ENCODE results near the gene RAD23A. TPM values are rescaled to one million over a fixed set of nuclear protein-coding genes. Genes with fewer than 3 reads are reported as not detected.

RAD23A gene
- total RNA-seq, 4 donors from 2014 or later, result 133 to 219 (median 158) TPM

DNA sequence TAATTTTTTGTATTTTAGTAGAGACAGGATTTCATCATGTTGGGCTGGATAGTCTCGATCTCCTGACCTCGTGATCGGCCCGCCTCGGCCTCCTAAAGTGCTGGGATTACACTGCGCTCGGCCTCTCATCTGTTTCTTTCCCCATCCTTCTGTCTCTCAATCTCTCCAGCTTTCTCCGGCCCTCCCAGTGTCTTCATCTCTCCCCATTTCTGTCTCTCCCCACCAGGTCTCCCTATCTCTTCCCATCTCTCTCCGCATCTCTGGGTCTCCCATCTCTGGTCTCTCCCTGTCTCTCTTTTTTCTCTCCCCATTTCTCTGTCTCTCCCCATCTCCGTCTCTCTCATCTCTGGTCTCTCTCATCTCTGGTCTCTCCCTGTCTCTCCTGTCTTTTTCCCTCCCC is 37.4 kb downstream of the RAD23A start:
- H3K9me3 ChIP-seq, result no peaks in the 10 kb centered on the region
- peak overlapping the region in 1 of 2 donors; percentile 40 for H3K4me3 ChIP-seq
- peaks cover 0 to 29% (median 0%) of the 10 kb centered on the region in 3 donors for H3K4me1 ChIP-seq
- no peak for TF ChIP-seq EP300 (IDR thresholded peaks at IDR 0.05)
- no peak for TF ChIP-seq POLR2A (IDR thresholded peaks at IDR 0.05)
- no peak for TF ChIP-seq POLR2AphosphoS5 (IDR thresholded peaks at IDR 0.05)
- TF ChIP-seq, protein P1, sequence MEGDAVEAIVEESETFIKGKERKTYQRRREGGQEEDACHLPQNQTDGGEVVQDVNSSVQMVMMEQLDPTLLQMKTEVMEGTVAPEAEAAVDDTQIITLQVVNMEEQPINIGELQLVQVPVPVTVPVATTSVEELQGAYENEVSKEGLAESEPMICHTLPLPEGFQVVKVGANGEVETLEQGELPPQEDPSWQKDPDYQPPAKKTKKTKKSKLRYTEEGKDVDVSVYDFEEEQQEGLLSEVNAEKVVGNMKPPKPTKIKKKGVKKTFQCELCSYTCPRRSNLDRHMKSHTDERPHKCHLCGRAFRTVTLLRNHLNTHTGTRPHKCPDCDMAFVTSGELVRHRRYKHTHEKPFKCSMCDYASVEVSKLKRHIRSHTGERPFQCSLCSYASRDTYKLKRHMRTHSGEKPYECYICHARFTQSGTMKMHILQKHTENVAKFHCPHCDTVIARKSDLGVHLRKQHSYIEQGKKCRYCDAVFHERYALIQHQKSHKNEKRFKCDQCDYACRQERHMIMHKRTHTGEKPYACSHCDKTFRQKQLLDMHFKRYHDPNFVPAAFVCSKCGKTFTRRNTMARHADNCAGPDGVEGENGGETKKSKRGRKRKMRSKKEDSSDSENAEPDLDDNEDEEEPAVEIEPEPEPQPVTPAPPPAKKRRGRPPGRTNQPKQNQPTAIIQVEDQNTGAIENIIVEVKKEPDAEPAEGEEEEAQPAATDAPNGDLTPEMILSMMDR (IDR thresholded peaks at IDR 0.05), result no peak
- H3K27ac ChIP-seq, result peak overlapping the region in 1 of 4 donors; percentile 40
- H3K36me3 ChIP-seq, result no peaks in the 10 kb centered on the region
- no peak for ATAC-seq
- H3K27me3 ChIP-seq, result no peaks in the 10 kb centered on the region
- WGBS, 2 donors (ENCODE audit: low coverage in 1 of 2), result 51 to 83% methylated on average over 1 to 10 of the region's 10 CpGs

DNA sequence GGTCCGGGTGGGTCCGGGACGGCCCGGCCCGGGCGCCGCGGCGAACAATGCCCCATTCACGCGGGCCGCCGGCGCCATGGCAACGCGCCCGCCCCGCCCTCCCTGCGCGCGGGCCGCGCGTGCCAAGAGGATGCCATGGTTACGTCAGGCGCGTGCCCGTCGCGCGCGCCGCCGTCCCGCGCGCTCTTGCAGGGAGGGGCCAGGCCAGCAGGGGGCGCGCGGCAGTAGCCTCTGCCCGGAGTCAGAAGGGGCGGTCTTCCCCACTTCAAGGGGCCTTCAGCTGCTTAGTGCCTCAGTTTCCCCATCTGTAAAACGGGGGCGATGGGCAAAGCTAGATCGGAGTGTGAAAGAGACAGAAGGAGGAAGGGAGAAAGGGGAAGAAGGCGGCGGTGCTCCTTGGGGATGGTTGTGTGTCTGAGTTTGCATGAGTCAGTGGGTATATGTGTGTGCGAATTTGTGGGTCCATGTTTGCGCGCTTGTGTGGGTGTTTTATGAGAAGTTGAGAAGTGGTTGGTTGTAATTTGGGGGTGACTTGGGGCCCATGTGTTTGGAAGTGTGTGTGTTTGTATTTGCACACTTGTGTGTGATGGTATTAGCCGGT is 38.0 kb downstream of the RAD23A start:
- peak; percentile 88 for ATAC-seq
- peaks cover 0 to 28% (median 0%) of the 10 kb centered on the region in 3 donors for H3K4me1 ChIP-seq
- H3K4me3 ChIP-seq, result peak overlapping the region in 1 of 2 donors; percentile 40
- WGBS, 2 donors (ENCODE audit: low coverage in 1 of 2), result 43% methylated on average over 9 of the region's 51 CpGs; no CpG with 5 or more reads in 1 of the 2 donors
- no peaks in the 10 kb centered on the region for H3K36me3 ChIP-seq
- H3K9me3 ChIP-seq, result no peaks in the 10 kb centered on the region
- H3K27ac ChIP-seq, result peak overlapping the region in 1 of 4 donors; percentile 40
- TF ChIP-seq EP300 (IDR thresholded peaks at IDR 0.05), result no peak
- TF ChIP-seq, protein P1 (IDR thresholded peaks at IDR 0.05), result peak in 3 of 4 experiments; percentile 97 to 99 (median 99)
- TF ChIP-seq POLR2AphosphoS5 (IDR thresholded peaks at IDR 0.05), result peak; percentile 52
- no peak for TF ChIP-seq POLR2A (IDR thresholded peaks at IDR 0.05)
- no peaks in the 10 kb centered on the region for H3K27me3 ChIP-seq

DNA sequence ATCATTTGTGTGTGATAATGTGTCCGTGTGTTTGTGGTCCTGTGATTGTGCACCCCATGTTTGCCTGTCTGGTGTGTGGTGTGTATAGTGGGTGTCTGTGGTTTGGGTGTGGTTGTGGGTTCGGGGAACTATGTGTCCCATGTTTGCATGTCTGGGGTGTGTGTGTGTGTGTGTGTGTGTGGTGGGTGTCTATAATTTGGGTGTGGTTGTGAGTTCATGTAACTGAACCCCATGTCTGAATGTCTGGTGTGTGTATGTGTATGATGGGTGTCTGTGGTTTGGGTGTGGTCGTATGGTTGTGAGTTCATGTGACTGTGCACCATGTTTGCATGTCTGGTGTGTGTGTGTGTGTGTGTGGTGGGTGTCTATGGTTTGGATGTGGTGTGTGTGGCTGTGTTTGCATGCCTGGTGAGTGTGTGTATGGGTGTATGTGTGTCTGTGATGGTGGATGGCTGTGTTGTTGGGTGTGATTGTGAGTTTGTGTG is 38.5 kb downstream of the RAD23A start:
- H3K4me1 ChIP-seq, result peaks cover 0 to 28% (median 0%) of the 10 kb centered on the region in 3 donors
- ATAC-seq, result no peak
- H3K9me3 ChIP-seq, result no peaks in the 10 kb centered on the region
- TF ChIP-seq POLR2AphosphoS5 (IDR thresholded peaks at IDR 0.05) (no peak), EP300 (IDR thresholded peaks at IDR 0.05) (no peak), POLR2A (IDR thresholded peaks at IDR 0.05) (no peak)
- TF ChIP-seq, protein P1 (IDR thresholded peaks at IDR 0.05), result no peak
- H3K4me3 ChIP-seq, result no peak overlapping the region
- no peaks in the 10 kb centered on the region for H3K27me3 ChIP-seq
- H3K36me3 ChIP-seq, result no peaks in the 10 kb centered on the region
- 74 to 83% methylated on average over 1 to 3 of the region's 3 CpGs for WGBS, 2 donors (ENCODE audit: low coverage in 1 of 2)
- H3K27ac ChIP-seq, result no peak overlapping the region

DNA sequence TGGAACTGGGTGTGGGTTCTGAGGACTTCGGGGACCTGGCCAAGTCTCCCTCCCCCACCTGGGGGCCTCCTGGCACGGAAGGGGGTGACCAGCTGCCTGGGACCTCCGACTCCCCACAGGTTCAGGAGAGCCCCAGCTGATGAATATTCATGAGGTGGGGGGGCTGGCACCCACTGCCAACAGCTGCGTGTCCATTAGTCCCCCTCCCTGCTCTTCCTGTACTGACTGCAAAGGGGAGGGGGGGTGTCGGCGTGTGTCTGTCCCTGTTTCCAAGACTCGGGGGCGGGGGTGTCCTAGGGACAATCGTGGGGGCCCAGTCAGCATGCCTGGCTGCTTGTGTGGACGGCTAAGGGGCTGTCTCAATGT is 39.0 kb downstream of the RAD23A start:
- TF ChIP-seq EP300 (IDR thresholded peaks at IDR 0.05) (no peak), POLR2AphosphoS5 (IDR thresholded peaks at IDR 0.05) (no peak), POLR2A (IDR thresholded peaks at IDR 0.05) (no peak)
- TF ChIP-seq, protein P1 (IDR thresholded peaks at IDR 0.05), result no peak
- no peak overlapping the region for H3K27ac ChIP-seq
- no CpG with 5 or more reads among the region's 10 CpGs for WGBS, 2 donors (ENCODE audit: low coverage in 1 of 2)
- no peaks in the 10 kb centered on the region for H3K27me3 ChIP-seq
- peaks cover 0 to 28% (median 0%) of the 10 kb centered on the region in 3 donors for H3K4me1 ChIP-seq
- no peaks in the 10 kb centered on the region for H3K9me3 ChIP-seq
- H3K4me3 ChIP-seq, result no peak overlapping the region
- H3K36me3 ChIP-seq, result no peaks in the 10 kb centered on the region
- no peak for ATAC-seq
